C4-2B (cell line): Measurements from ENCODE around the gene ZNF616.

ENCODE experiments used
- H3K27ac ChIP-seq: fragments of 450-650 bp; 2 replicates; pipeline ENCODE4 v1.5.1; 2017
- CTCF ChIP-seq: fragments of 450-650 bp; conservative IDR thresholded peaks from 2 replicates; pipeline ENCODE4 v1.5.1; 2017; ENCODE audit warnings: mild to moderate bottlenecking
- ZFX ChIP-seq: fragments of 450-650 bp; IDR thresholded peaks from 2 replicates; pipeline ENCODE4 v1.6.1; 2017

Gene ZNF616

DNA sequence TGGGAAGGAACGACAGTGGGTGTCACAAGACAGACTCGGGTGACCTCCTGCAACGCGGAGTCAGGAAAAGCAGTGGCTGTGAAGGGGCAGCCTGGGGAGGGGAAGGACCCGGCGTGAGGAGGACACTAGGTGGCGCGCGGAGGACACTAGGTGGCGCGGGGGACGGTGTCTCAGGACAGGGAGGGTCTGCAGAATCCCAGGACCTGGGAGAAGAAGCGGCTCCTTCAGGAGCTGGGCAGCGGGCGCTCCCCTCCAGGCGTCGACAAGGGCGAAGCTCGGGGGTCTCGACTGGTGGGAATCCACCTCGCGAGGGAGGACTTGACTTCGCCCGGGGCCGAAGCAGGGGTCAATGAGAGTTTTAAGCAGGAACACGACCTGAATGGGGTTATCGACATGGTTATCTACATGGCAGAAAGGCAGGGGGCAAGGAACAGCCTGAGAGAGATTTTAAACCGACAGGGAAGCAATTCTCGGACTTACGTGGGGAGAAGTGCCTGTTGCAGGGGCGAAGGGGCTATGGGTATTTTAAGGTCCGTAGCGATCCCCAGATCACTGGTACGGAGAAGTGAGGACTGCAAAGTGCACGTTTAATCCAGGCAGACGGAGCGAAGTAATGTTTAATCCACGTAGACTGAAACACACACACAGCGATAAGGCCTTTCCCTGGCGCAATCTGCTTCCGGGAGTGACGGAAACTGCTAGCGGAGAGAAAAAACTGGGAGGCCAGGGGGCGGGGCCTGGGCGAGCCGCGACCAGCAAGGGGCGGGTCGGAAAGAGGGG, at the start of gene ZNF616:
Gene ZNF616, minus strand, starts transcription at position 687 of the 780 bp plus-strand sequence. CDS start 9,426 bp downstream, outside the sequence.
- peak; percentile 34; the same call in 1 of the 2 replicates for TF ChIP-seq ZFX
- TF ChIP-seq CTCF: peak; percentile 96
- peak within 1 kb of the TSS; percentile 91 for H3K27ac ChIP-seq

DNA sequence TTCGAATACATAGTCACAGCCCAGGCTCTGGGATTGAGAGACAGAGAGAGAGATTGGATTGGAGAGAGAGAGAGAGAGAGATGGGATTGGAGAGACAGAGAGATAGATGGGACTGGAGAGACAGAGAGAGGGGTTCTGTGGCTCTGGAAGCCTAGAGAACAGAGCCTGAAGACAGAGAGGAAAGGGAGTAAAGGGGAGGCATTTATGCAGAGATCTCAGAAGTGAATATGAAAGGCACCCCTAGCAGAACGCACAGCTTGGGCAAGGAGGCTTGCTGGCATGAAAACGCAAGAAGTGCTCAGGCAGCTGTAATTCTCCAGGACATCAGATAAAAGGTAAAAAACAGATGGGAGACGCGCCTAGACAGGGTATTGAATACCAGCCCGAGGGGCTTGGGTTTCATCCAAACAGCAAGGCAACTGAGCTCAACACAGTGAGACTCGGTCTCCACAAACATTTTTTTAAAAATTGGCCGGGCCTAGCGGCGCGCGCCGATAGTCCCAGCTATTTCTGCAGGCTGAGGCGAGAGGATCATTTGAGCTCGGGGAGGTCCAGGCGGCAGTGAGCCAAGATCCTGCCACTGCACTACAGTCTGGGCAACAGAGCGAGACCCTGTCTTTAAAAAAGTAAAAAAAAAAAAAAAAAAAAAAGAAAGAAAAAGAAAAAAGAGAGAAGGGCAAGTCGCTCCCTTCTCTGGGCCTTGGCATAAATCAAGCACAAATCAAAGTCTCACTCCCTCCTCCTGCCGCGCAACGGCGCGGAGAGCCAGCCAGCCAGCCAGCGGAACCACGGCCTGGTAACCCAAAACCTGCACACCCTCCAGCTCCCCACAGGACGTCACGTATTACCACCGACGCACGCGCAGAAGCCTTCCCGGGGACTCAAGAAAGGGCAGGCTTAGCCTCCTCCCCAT, 49.3 kb upstream of the ZNF616 start:
- TF ChIP-seq ZFX (0 out of 2 replicates have a peak, but pooled peaks have one; percentile 19), CTCF (no peak)
- H3K27ac ChIP-seq: peak overlapping the region; percentile 91

- no peak for TF ChIP-seq CTCF
- TF ChIP-seq ZFX: no peak
- H3K27ac ChIP-seq: no peak overlapping the region
Observed at GRCh38 chr19:52187407-52187806, 47.7 kb upstream of the ZNF616 start.

- no peak for TF ChIP-seq ZFX
- no peak for TF ChIP-seq CTCF
- no peak overlapping the region for H3K27ac ChIP-seq
Observed at GRCh38 chr19:52176574-52176973, 36.8 kb upstream of the ZNF616 start.

GRCh38 chr19:52172347-52172746, 32.6 kb upstream of the ZNF616 start:
- H3K27ac ChIP-seq: no peak overlapping the region
- TF ChIP-seq ZFX: no peak
- TF ChIP-seq CTCF: no peak

GRCh38 chr19:52171321-52172169, 31.8 kb upstream of the ZNF616 start, which contains the start of gene ZNF836:
Gene ZNF836, minus strand, starts transcription at chr19:52171621. Its CDS starts 3,549 bp downstream, at chr19:52168072.
- TF ChIP-seq CTCF (no peak), ZFX (no peak)
- peak within 1 kb of the TSS; percentile 62 for H3K27ac ChIP-seq
